OCI-LY3 (cell line): Measurements from ENCODE around the gene ZSCAN1.

ENCODE experiments used
- EZH2phosphoT487 ChIP-seq: fragments of 200-600 bp; shearing (Covaris generic); IDR thresholded peaks from 2 replicates; pipeline ENCODE4 v1.6.1; 2018; ENCODE audit warnings: antibody characterized with exemption, mixed run types, low read depth
- TF ChIP-seq, protein P1 (sequence below): fragments of 200-600, 300-600 bp; sonication (generic); IDR thresholded peaks from 2 replicates; pipeline ENCODE4 v1.5.1; 2014; ENCODE audit warnings: antibody characterized with exemption, low read length, low read depth

DNA sequence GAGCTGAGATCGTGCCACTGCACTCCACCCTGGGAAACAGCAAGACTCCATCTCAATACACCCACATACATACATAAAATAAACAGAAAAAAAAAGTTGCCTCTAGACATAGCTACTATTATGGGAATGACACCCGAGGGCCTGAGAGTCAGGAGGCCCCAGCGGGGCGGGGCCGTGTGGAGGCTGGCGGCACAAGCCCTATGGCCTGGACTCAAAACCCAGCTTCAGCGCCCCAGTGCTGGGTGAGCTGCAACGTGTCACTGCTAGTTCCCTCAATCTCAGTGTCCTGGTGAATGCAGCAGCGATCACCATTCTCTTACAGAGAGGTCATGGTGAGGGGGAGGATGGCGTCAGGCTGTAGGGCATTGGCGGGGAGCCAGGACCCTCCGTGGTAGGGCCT, 9.2 kb upstream of the ZSCAN1 start:
- TF ChIP-seq, protein P1, sequence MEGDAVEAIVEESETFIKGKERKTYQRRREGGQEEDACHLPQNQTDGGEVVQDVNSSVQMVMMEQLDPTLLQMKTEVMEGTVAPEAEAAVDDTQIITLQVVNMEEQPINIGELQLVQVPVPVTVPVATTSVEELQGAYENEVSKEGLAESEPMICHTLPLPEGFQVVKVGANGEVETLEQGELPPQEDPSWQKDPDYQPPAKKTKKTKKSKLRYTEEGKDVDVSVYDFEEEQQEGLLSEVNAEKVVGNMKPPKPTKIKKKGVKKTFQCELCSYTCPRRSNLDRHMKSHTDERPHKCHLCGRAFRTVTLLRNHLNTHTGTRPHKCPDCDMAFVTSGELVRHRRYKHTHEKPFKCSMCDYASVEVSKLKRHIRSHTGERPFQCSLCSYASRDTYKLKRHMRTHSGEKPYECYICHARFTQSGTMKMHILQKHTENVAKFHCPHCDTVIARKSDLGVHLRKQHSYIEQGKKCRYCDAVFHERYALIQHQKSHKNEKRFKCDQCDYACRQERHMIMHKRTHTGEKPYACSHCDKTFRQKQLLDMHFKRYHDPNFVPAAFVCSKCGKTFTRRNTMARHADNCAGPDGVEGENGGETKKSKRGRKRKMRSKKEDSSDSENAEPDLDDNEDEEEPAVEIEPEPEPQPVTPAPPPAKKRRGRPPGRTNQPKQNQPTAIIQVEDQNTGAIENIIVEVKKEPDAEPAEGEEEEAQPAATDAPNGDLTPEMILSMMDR, result no peak
- no peak for TF ChIP-seq EZH2phosphoT487
